ENCODE measurements around the gene EXT2.

- no peak for TF ChIP-seq CTCF (conservative IDR thresholded peaks at IDR 0.05)
- TF ChIP-seq ZFX (IDR thresholded peaks at IDR 0.05) = no peak
Observed at GRCh38 chr11:44088377-44088776, 7.1 kb upstream of the EXT2 start.

All from C4-2B (cell line).